DOHH2 (cell line): Measurements from ENCODE around the gene TTC28.

ENCODE experiments used
- EZH2phosphoT487 ChIP-seq: fragments of 200-600 bp; sonication (generic); IDR thresholded peaks from 2 replicates; pipeline ENCODE4 v1.6.1; 2017; ENCODE audit warnings: borderline replicate concordance, mild to moderate bottlenecking, antibody characterized with exemption, low read length, moderate library complexity, mixed read lengths
- TF ChIP-seq, protein P1 (sequence below): fragments of 200-600 bp; sonication (generic); IDR thresholded peaks from one replicate; pipeline ENCODE4 v1.5.1; 2014; ENCODE audit warnings: antibody characterized with exemption, mild to moderate bottlenecking, low read depth, low read length; ENCODE audit not compliant: poor library complexity, severe bottlenecking

GRCh38 chr22:27934069-27934468 is 745.6 kb downstream of the TTC28 start:
- TF ChIP-seq, protein P1, sequence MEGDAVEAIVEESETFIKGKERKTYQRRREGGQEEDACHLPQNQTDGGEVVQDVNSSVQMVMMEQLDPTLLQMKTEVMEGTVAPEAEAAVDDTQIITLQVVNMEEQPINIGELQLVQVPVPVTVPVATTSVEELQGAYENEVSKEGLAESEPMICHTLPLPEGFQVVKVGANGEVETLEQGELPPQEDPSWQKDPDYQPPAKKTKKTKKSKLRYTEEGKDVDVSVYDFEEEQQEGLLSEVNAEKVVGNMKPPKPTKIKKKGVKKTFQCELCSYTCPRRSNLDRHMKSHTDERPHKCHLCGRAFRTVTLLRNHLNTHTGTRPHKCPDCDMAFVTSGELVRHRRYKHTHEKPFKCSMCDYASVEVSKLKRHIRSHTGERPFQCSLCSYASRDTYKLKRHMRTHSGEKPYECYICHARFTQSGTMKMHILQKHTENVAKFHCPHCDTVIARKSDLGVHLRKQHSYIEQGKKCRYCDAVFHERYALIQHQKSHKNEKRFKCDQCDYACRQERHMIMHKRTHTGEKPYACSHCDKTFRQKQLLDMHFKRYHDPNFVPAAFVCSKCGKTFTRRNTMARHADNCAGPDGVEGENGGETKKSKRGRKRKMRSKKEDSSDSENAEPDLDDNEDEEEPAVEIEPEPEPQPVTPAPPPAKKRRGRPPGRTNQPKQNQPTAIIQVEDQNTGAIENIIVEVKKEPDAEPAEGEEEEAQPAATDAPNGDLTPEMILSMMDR: no peak
- no peak for TF ChIP-seq EZH2phosphoT487
